Gastrocnemius medialis (tissue), 4 donors: ENCODE measurements around the gene CHST11. TPM values are rescaled to one million over a fixed set of nuclear protein-coding genes. Genes with fewer than 3 reads are reported as not detected.

Source experiments
- ATAC-seq, 2 donors: fragments of 150-250 bp; one replicate each; pipeline ENCODE4 v1.9.1; 2016
- DNase-seq, 2 donors: peaks; one replicate each; pipeline ENCODE4 v3.0.0-alpha.2; 2019
- H3K27ac ChIP-seq, 4 donors: fragments of 200-600 bp; sonication (generic); 1 replicate in 1 of 4; 2 replicates in 3 of 4; pipeline ENCODE4 v1.5.1; 2016 to 2018; ENCODE audit warnings: mild to moderate bottlenecking in 2 of 4, moderate library complexity in 1 of 4
- H3K27me3 ChIP-seq, 3 donors: fragments of 200-600 bp; sonication (generic) in 2 of 3; 1 replicate in 1 of 3; 2 replicates in 2 of 3; pipeline versions ENCODE4 v1.5.1 to v1.6.0; 2016 to 2019; ENCODE audit warnings: mild to moderate bottlenecking in 1 of 3, moderate library complexity in 1 of 3
- H3K36me3 ChIP-seq, 2 donors: fragments of 200-600 bp; sonication (generic) in 1 of 2; one replicate each; pipeline ENCODE4 v1.5.1; 2017 to 2018
- H3K4me1 ChIP-seq, 2 donors: fragments of 200-600 bp; sonication (generic) in 1 of 2; one replicate each; pipeline ENCODE4 v1.5.1; 2016 to 2017; ENCODE audit warnings: mild to moderate bottlenecking in 2 of 2
- H3K4me3 ChIP-seq, 4 donors: fragments of 200-600 bp; sonication (generic) in 3 of 4; 1 replicate in 1 of 4; 2 replicates in 3 of 4; pipeline ENCODE4 v1.5.1; 2016 to 2019; ENCODE audit warnings: mild to moderate bottlenecking in 2 of 4
- H3K9me3 ChIP-seq, 3 donors: fragments of 200-600 bp; sonication (generic) in 2 of 3; 1 replicate in 1 of 3; 2 replicates in 2 of 3; pipeline ENCODE4 v1.5.1; 2016 to 2019
- CTCF ChIP-seq, 5 experiments: fragments of 450-650 bp in 3 of 5; fragments of 200-600 bp in 2 of 5; sonication (generic) in 2 of 5; IDR thresholded peaks in 4 of 5; conservative IDR thresholded peaks in 1 of 5; 1 replicate in 4 of 5; 2 replicates in 1 of 5; pipeline ENCODE4 v1.5.1; 2016 to 2019; ENCODE audit warnings: antibody characterized with exemption in 5 of 5, mild to moderate bottlenecking in 3 of 5, moderate library complexity in 3 of 5
- POLR2A ChIP-seq, 2 donors: fragments of 450-650 bp; IDR thresholded peaks; one replicate each; pipeline ENCODE4 v1.6.1; 2017; ENCODE audit warnings: antibody characterized with exemption in 2 of 2, mild to moderate bottlenecking in 2 of 2, moderate library complexity in 2 of 2
- in situ Hi-C, 4 donors: fragments of 200-750 bp; cut with MboI; loops; one replicate each; pipeline versions ENCODE4 v1.15.0 to v1.8.0; 2017; ENCODE audit warnings: low sequenced_read_pairs in 4 of 4
- intact Hi-C: fragments of 100-400 bp; cut with DNase I; formaldehyde crosslinking; loops from one replicate; pipeline ENCODE4 v1.15.1; 2023; ENCODE audit warnings: low total_unique reads
- total RNA-seq, 4 donors: library from RNA; depleted of rRNA; stranded (reverse); fragments of >200 nt; gene quantifications; one replicate each; pipeline versions ENCODE4 v1.1.0 to v1.2.3, GENCODE V29; 2016

Gene CHST11
- total RNA-seq, 4 donors from 2014 or later: 0.17 to 2.1 (median 1.4) TPM

GRCh38 chr12:104532636-104533035 lies 75.9 kb downstream of the CHST11 start:
- H3K27ac ChIP-seq: no peak overlapping the region
- H3K4me1 ChIP-seq: no peaks in the 10 kb centered on the region
- no peak for TF ChIP-seq CTCF (IDR thresholded peaks at IDR 0.05 in 4 of 5, conservative IDR thresholded peaks at IDR 0.05 in 1 of 5)
- TF ChIP-seq POLR2A (IDR thresholded peaks at IDR 0.05): no peak
- H3K27me3 ChIP-seq: no peaks in the 10 kb centered on the region
- in situ Hi-C loops: no loop called here
- H3K36me3 ChIP-seq: no peaks in the 10 kb centered on the region
- intact Hi-C loops: no loop called here
- DNase-seq (no peak), ATAC-seq (no peak)
- H3K4me3 ChIP-seq: no peak overlapping the region
- no peaks in the 10 kb centered on the region for H3K9me3 ChIP-seq

- no peaks in the 10 kb centered on the region for H3K36me3 ChIP-seq
- DNase-seq (no peak), ATAC-seq (no peak)
- no peaks in the 10 kb centered on the region for H3K27me3 ChIP-seq
- in situ Hi-C loops (no loop called here), intact Hi-C loops (no loop called here)
- no peaks in the 10 kb centered on the region for H3K4me1 ChIP-seq
- TF ChIP-seq POLR2A (IDR thresholded peaks at IDR 0.05) (no peak), CTCF (IDR thresholded peaks at IDR 0.05 in 4 of 5, conservative IDR thresholded peaks at IDR 0.05 in 1 of 5) (no peak)
- H3K9me3 ChIP-seq: no peaks in the 10 kb centered on the region
- H3K27ac ChIP-seq: no peak overlapping the region
- H3K4me3 ChIP-seq: no peak overlapping the region
Measured at GRCh38 chr12:104533134-104533533, 76.4 kb downstream of the CHST11 start.

- no peak for TF ChIP-seq CTCF (IDR thresholded peaks at IDR 0.05 in 4 of 5, conservative IDR thresholded peaks at IDR 0.05 in 1 of 5)
- TF ChIP-seq POLR2A (IDR thresholded peaks at IDR 0.05): no peak
- in situ Hi-C loops: no loop called here
- H3K4me3 ChIP-seq: no peak overlapping the region
- H3K36me3 ChIP-seq: no peaks in the 10 kb centered on the region
- H3K9me3 ChIP-seq: no peaks in the 10 kb centered on the region
- H3K27me3 ChIP-seq: no peaks in the 10 kb centered on the region
- no peak overlapping the region for H3K27ac ChIP-seq
- no peaks in the 10 kb centered on the region for H3K4me1 ChIP-seq
- intact Hi-C loops: no loop called here
- no peak for ATAC-seq
- DNase-seq: no peak
Measured at GRCh38 chr12:104534162-104534856, 77.6 kb downstream of the CHST11 start.

- no peak overlapping the region for H3K4me3 ChIP-seq
- intact Hi-C loops (no loop called here), in situ Hi-C loops (no loop called here)
- no peaks in the 10 kb centered on the region for H3K36me3 ChIP-seq
- H3K27ac ChIP-seq: no peak overlapping the region
- no peaks in the 10 kb centered on the region for H3K27me3 ChIP-seq
- DNase-seq (no peak), ATAC-seq (no peak)
- H3K4me1 ChIP-seq: no peaks in the 10 kb centered on the region
- TF ChIP-seq POLR2A (IDR thresholded peaks at IDR 0.05) (no peak), CTCF (IDR thresholded peaks at IDR 0.05 in 4 of 5, conservative IDR thresholded peaks at IDR 0.05 in 1 of 5) (no peak)
- no peaks in the 10 kb centered on the region for H3K9me3 ChIP-seq
Measured at GRCh38 chr12:104534857-104535248, 78.1 kb downstream of the CHST11 start.

- H3K4me1 ChIP-seq: no peaks in the 10 kb centered on the region
- ATAC-seq (no peak), DNase-seq (no peak)
- H3K36me3 ChIP-seq: no peaks in the 10 kb centered on the region
- no peak for TF ChIP-seq CTCF (IDR thresholded peaks at IDR 0.05 in 4 of 5, conservative IDR thresholded peaks at IDR 0.05 in 1 of 5)
- intact Hi-C loops: no loop called here
- H3K27ac ChIP-seq: no peak overlapping the region
- H3K9me3 ChIP-seq: no peaks in the 10 kb centered on the region
- H3K4me3 ChIP-seq: no peak overlapping the region
- in situ Hi-C loops: no loop called here
- no peaks in the 10 kb centered on the region for H3K27me3 ChIP-seq
Measured at GRCh38 chr12:104535369-104535768, 78.6 kb downstream of the CHST11 start.
